TTC549 (cell line): ENCODE results near the gene TCF3.
"Not testable (repeated sequence)": the region's sequence is repeated elsewhere in the genome, so short reads cannot be mapped to it uniquely, and the experiment has no call there.

Source experiments
- FAIRE-seq: peaks from 2 replicates; lab custom pipeline; 2012; peaks lifted over from hg19 to GRCh38; lab: Jason Lieb, UNC

TCF3 gene

DNA sequence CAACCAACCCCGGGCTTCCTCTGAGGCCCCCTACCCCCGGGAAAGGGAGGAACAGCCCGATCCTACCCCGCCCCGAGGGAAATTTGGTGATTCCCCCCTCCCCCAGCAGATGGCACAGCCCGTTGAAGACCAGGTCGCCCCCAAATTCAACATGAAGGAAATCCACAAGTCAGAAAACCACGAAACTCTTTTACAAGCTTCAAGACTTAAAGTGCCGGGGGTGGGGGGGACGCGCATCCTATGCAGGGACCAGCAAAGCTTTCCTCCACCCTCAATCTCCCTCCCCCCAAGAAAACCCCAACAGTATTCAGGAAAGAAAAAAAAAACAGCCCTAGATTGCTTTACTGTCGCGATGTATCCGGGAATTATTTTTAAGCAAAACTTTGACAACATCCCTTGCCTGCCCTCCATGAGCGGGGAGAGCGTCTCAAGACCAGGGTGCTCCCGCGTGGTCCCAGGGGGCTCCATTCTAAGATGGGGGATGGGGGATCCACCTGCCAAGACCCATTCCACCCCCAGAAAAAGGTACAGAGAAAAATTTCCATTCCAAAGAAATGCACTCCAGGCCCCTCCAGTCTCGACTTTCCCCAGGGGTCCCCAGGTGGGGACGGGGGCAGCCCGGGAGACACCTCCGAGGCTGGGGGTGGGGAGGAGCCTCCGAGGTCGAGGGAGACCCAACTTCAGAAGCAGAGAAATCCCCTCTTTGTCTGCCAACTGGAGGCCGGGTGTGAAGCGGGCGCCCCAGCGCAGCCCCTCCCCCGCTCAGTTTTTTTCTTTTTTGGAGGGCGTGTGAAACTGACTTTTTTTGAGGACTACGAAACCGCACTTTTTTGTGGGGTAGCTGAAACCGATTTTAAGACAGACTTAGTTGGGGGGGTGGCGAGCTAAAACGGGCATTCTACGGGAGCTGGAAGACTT is 1.5 kb downstream of the TCF3 start:
- no peak for FAIRE-seq

DNA sequence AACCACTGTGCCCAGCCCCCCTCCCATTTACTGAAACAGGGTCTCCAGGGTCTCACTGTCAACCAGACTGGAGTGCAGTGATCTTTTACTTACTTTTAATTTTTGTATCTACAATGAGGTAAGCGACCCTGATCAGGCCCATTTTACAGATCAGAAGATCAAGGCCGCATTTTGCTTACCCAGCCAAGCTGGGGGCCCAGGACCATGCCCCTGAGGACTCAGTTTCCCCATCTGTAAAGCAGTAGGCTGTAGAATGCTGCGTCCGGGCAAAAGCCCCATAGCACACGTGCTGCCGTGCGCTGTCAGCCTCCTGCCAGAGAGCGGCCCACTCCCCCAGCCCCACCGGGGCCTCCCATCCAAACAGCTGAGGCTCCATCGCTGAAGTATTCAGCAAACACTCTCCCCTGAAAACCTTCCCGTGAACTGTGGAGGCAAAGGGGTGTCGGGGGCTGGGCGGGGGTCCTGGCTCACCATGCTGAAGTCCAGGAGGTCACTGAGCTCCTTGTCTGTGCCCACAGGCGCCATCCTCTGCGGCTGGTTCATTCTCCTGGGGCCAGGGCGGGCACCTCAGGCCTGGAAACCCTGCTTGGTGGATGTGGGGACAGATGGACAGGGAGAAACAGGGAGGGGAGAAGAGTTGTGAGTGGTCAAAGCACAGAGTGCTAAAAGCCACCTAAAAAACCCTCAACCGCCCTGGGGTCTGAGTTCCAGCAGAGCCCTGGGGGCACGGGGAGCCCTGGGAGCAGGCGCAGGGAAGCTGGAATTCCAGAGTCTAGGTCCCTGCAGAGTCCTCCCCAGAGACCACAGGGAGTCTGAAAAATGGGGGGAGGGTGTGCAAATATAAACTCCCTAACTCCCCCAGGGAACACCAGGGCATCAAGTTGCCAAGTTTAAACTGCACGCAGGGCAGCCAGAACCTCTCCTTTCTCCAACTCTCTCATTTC is 2.4 kb downstream of the TCF3 start:
- FAIRE-seq = no peak

DNA sequence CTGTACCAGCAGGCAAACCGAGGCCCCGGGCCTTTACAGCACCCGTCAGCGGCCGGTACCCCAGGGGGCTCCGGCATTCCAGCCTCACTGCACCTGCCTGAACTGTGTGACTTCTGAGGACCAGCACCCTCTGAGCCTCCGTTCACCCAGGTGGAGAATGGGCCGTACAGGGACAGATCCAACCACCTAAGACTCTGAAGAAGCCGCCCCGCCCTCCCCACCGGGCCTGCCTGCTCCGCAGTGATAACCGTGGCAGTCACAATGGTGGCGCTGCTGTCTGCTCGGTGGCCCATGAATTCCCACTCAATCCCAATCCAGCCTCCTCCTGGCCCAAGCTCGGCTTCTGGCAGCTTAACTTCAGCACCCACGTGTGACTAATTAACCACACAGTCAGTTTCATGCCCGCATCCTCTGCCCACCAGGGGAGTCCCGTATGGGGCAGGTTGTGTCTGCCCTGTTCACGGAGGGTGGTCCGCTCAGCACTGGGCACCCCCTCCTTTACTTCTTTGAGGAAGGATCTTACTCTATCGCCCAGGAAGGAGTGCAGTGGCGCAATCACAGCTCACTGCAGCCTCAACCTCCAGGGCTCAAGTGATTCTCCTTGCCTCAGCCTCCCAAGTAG is 3.4 kb downstream of the TCF3 start:
- no peak for FAIRE-seq

DNA sequence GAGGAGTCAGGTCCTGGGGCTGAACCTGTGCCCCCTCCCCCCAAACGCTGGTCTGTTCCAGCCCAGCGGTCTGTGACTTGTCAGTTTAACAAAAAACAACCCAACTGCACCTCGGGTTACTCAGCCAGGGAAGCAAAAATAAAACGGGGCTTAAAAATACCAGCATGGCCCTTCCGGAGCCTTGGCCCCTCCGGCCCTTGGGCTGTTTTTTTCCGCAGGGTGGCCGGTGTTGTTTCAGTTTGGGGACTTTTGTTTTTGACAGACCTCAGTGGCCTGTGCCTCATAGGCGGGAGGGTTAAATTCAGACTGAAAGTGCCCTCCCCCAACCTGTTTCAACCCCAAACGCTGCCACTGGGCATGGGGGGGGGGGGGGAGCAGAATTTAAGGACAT is 4.0 kb downstream of the TCF3 start:
- FAIRE-seq = no peak

DNA sequence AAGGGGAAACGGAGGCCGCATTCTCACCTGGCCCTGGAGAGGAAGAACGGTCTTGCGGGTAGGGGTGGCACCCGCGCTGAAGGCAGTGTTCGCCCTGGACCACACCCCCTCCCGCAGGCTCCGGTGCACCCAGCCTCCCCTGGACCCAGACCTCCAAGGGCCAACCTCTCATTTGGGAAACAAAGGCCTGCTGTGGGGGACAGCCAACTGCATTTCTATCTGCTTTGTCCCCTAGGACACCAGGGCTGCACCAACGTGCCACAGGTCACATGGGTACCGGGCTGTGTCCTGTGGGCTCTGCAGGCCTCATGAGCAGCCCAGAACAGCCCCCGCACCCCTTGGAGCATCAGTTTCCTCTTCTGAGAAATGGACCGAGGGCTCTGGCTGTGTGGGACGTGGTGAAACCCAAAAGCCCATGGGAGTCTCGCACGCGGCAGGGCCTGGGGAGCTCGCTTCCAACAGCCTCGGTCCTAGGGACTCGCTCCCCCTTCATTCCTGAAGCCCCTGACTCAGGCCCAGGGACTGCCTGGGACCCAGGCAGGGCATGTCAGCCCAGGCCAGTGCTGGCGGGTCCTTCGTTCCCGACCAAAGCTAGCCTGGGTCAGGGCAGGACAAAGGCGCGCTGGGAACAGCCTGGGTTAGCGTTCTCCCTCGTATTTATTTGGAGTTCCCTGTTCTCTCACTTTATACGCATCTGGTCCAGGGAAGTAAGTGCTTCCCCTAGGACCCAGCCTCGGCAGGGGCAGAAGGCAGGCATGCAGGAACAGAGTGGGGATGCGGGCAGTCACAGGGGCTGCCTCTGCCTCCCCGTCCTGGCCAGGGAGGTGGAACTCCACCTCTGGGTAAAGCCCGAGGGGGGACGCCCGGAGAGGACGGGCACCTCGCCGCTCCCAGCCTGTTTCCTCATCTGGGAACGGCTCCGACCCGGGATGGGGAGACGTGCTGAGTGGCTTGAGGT is 4.6 kb downstream of the TCF3 start:
- FAIRE-seq = no peak

DNA sequence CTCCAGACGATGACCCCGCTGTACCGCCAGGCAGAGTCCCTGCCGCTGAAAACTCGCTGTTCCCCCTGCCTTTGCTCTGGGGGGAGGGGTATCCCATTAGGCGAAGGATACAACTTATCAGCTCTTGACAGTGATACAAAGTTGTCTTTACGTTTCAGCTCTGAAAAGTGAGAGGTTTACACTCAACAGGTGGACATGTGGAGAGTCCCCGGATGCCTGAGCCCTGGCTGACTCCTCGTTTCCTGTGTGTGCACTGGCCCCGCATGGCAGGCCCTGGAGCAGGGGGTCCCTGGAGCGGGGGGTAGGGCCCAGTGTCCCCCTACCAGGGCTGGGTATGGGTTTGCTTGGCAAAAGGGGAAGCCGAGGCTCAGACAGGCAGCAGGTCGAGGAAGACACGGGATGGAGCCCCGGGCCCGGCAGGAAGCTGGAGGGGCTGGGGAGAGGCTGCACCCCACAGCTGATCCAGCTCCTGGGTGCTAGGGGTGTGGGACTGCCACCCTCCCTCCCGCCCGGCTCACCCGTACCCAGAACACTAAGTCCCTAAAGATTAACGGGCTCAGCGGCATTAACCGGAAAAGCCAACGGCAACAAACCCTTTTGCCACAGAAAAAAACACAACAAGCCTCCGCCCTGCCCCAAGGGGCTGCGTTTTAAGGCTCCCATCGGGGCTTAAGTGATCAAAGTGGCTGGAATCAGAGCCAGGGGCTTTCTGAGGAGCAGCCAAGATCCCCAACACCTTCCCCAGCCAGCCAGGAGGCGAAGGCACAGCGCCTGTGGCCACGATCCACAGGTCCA is 5.6 kb downstream of the TCF3 start:
- FAIRE-seq = no peak

DNA sequence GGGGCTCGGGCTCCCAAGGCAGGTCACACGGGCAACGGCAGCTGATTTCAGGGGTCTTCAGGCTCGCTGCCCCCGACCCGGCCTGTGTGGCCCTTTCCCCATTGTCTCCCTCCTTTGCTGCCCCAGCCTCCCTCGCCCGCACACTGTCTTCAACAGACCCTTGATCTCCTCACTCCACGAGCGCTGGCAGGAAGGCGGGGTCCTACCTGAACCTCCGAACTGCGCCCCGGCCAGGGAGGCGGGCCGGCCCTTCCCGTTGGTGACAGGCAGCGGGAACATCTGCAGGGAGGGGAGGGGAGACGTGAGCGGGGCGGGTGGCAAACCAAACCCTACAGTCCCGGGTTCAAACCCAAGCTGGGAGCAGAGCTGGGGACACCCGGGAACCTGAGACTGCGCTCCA is 6.3 kb downstream of the TCF3 start:
- no peak for FAIRE-seq

DNA sequence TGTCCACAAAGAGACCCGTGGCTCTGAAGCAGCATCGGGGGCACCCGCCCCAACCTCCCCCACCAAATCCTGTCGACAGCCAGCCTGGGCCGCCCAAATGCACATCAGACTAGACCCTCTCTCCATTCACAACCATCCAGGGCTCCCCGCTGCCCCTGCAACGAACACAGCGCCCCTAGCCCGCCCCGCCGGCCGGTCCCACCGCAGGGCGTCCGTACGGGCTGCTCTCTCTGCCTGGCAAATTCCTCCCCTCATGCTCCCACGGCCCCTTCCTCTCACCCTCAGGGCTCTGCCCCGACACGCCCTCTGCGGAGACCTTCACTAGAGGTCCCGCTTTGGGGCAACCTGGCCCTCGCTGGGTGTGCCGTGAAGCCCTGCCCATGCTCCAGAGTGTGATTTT is 7.1 kb downstream of the TCF3 start:
- no peak for FAIRE-seq

DNA sequence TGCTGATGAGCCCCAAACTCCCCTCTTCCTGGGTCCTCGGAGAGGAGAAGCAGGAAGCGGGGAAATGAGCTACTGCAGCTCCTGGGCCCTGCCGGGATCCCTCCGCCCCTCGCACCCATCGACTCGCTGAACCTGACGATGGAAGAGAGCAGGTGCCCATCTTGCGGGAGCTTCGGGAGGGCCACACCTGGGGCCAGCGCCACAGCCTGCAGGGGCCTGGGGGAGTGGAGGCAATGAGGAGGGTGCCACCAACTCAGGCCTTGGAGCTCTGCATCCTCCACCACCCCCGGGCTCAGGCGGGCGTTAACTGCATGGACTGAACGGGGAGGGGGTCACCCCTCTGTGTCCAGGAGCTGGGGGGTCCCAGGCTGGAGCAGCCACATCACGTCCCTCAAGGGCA is 8.3 kb downstream of the TCF3 start:
- no peak for FAIRE-seq

DNA sequence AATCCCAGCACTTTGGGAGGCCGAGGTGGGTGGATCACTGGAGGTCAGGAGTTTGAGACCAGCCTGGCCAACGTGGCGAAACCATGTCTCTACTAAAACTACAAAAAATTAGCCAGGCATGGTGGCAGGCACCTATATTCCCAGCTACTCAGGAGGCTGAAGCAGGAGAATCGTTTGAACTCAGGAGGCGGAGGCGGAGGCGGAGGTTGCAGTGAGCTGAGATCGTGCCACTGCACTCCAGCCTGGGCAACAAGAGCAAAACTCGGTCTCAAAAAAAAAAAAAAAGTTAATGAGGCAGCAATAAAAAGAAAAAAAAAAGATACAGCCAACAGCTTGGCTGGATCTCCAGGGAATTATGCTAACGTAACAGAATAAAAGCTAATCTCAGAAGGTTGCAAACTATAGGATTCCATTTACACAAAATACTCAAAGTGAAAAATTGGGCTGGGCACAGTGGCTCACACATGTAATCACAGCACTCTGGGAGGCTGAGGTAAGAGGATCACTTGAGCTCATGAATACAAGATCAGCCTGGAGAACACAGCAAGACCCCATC is 11.4 kb downstream of the TCF3 start:
- not testable (repeated sequence) for FAIRE-seq

DNA sequence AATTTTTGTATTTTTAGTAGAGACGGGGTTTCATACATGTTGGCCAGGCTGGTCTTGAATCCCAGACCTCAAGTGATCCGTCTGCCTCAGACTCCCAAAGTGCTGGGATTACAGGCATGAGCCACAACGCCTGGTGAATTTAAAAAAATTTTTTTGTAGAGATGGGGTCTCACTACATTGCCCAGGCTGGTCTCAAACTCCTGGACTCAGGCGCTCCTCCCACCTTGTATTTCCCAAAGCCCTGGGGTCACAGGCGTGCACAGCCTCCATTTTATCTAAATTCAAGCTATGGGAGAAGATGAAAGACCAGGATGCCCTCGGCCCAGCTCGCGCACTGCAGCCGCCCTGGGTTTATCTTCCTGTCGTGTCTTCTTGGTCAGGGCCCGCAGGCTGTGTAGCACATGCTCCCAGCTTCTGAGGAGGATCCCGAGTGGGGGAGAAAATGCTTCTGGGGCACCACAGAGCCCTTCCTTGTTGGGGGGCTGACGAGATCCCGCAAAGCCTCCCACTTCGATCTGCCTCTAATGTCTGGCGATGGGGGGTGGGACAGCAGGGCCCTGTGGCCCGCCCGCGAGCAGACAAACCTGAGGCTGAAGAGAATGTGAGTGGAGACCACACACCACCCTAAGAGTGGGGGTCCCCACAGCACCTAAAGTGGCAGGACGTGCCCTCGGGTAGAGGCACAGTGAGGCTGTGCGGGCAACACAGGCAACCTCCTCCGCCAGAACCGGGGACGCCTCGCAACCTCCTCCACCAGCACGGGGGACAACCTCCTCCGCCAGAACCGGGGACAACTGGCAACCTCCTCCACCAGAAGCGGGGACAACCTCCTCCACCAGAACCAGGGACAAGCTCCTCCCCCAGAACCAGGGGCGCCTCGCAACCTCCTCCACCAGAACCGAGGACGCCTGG is 15.8 kb downstream of the TCF3 start:
- FAIRE-seq = no peak

DNA sequence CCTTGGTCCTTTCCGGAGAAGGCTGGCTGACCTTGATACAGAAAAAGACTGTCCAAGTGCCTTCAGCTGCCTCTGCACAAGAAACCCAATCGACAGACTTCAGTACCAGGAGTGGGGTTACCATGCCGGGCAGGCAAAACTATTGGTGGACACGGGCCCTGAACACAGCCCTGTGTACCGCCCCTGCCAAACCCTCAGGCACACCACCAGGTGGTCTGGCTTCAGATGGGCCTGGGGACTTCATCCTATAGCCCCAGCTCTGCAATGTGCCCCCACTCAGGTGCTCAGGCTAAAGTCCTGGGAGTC is 17.5 kb downstream of the TCF3 start:
- no peak for FAIRE-seq

DNA sequence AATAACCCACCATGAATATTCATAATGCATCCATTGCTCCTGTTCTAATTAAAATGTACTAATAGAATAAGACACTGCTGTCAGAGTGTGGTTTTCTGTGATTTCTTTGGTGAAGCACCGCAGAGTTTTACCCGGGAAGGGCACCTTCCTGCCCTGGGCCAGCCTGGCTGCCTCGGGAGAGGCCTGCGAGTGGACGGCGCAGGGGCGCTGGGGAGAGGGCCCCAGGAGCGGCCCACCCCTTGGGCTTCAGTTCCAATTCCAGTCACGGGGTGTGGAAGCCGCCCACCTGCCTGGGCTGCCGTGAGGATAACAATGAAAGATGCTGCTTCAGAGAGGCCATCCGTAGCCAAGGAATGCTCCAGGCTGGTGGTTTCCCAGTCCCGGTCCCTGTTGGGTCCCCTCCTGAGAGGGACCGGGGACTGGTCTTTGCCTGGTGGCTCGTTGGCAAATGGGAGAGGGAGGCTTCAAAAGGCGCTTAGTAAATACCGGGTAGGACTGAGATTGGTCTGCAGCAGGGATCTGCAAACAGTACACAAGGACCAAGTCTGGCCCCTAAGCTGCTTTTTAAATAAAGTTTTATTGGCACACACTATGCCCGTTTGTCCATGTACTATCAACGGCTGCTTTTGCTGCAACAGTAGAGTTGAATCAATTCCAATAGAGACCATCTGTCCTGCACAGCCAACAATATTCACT is 18.0 kb downstream of the TCF3 start:
- FAIRE-seq = no peak

DNA sequence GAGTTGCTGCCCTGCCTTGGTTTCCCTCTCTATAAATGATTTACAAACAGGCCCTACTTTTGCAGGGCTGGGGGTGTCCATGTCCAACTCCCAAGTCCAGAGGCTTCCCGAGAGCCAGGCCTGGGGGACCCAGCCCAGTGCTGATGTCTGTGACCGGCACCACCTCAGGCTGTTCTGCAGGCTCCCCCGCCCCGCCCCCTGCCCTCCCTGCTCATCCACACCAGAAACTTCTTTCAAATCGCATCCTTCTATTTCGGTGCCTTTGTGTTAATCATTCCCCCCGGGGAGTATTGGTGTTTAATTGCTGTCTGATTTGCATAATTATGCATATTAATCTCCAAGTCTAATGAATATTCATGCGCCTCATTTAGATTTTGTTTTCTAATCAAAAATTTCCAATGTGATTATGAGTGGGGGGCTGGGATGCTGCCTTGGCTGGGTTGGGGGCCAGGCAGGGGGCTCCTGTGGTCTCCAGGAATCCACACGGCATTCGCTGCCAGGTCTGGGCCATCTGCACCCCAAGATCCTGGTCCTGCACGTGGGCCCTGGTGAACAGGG is 19.1 kb downstream of the TCF3 start:
- no peak for FAIRE-seq

DNA sequence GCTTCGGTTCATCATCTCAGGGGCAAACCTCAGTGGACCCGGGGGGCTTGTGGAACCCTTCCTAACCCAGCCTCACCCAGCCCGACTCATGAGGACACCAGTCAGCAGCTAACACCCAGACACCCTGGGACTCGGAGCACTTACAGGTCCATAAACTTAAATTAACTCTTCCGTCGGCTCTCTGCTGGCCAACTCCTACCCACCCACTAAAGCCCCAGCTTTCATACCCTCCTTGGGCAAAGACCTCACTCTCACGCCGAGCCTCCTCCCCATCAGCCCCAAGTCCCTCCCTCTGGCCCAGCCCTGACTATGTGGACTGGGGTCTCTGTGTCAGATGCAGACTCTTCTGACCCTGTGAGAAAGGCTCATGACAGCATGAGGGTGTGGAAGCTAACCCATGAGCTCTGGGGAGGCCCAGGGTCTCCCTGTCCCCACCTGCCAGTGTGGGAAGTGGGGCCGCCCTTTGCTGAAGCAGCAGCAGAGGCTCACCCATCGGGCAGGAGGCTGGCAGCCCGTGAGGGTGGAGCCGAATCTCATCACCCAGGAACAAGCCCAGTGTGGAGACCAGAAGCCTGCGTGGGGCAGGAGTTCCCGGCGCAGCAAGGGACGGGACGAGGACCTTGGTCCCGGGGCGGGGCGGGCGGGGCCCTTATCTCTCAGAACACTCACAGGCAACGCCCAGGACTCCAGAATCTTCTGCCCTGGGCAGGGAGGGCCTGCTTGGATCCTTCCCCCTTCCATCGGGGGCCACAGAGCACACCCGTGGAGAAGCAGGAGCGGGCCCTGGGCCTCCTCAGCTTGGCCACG is 19.8 kb downstream of the TCF3 start:
- FAIRE-seq = no peak

DNA sequence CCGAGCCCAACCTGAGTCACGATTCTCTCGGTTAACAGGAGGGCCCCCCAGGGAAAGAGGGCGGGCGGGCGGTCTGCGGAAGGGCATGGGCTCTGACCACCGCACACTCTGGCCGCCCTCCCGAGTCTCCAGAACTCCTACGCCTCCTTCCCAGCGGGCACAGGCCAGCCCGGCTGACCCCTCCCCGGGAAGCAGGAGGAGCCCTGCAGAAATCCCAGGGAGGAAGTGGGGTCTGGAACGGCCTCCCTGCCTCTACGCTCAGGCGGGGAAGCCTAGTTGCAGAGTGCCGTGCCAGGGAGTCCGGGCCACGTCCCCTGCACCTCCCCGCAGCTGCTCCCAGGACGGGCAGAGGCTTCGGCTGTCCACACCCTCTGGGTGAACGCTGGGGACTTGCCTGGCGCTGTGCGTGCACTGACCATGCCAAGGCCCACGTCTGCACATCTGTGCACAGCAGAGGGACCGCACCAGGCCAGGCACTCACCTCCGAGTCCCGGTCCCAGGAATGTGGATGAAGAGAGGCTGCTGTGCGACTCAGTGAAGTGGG is 20.8 kb downstream of the TCF3 start:
- FAIRE-seq = no peak

DNA sequence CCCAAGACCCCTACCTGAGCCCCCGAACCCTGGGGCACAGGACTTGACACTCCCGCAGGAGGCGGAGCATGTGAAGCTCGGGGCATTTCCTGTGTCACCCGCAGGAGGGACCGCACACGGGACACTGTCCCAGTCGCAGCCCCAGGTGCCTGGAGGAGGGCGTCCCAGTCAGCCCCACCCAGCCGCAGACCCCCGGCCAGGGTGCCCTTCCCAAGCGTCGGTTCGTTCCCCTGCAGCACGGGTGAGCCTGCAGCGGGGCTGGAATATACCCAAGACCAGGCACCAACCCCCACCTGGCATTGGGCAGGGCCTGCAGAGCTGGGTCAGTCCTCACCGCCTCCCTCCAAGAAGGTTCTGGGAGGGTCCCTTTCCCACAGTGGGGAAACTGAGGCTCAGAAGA is 21.6 kb downstream of the TCF3 start:
- FAIRE-seq = no peak
